ENCODE data around the gene PGRMC1. TPM values are rescaled to one million over a fixed set of nuclear protein-coding genes. Genes with fewer than 3 reads are reported as not detected.
"Not testable (repeated sequence)": the region's sequence is repeated elsewhere in the genome, so short reads cannot be mapped to it uniquely, and the experiment has no call there.

PGRMC1 gene
- total and polyA plus RNA-seq, 7 donors, result 6.3 to 15.4 (median 10.4) TPM

GRCh38 chrX:119206203-119206602 is 29.9 kb upstream of the PGRMC1 start:
- Histone ChIP-seq H3K4me1 (no peaks in the 10 kb centered on the region), H3K27me3 (ENCODE audit: insufficient read depth in 3 of 3, low read length in 2 of 3) (peaks cover 0 to 8% (median 0%) of the 10 kb centered on the region in 3 donors), H3K9me3 (no peaks in the 10 kb centered on the region), H3K4me3 (no peak overlapping the region), H3K27ac (no peak overlapping the region), H3K36me3 (ENCODE audit: insufficient read depth in 1 of 2, low read depth in 1 of 2) (no peaks in the 10 kb centered on the region)
- ATAC-seq, result no peak
- whole genome bisulfite sequencing, 3 donors, result 64 to 81% (median 71%) methylated on average over 5 of the region's 5 CpGs
- TF ChIP-seq, protein P1, sequence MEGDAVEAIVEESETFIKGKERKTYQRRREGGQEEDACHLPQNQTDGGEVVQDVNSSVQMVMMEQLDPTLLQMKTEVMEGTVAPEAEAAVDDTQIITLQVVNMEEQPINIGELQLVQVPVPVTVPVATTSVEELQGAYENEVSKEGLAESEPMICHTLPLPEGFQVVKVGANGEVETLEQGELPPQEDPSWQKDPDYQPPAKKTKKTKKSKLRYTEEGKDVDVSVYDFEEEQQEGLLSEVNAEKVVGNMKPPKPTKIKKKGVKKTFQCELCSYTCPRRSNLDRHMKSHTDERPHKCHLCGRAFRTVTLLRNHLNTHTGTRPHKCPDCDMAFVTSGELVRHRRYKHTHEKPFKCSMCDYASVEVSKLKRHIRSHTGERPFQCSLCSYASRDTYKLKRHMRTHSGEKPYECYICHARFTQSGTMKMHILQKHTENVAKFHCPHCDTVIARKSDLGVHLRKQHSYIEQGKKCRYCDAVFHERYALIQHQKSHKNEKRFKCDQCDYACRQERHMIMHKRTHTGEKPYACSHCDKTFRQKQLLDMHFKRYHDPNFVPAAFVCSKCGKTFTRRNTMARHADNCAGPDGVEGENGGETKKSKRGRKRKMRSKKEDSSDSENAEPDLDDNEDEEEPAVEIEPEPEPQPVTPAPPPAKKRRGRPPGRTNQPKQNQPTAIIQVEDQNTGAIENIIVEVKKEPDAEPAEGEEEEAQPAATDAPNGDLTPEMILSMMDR (IDR thresholded peaks at IDR 0.05), result no peak
- DNase-seq, result no peak
- intact Hi-C loops (cut with DNase I), result no loop called here

GRCh38 chrX:119207483-119207882 is 28.6 kb upstream of the PGRMC1 start:
- H3K27me3 ChIP-seq (ENCODE audit: insufficient read depth in 3 of 3, low read length in 2 of 3); H3K4me1 ChIP-seq; ATAC-seq; intact Hi-C loops (cut with DNase I); H3K27ac ChIP-seq; H3K4me3 ChIP-seq; H3K9me3 ChIP-seq; DNase-seq; H3K36me3 ChIP-seq (ENCODE audit: insufficient read depth in 1 of 2, low read depth in 1 of 2): not testable (repeated sequence)
- 71 to 79% (median 79%) methylated on average over 9 to 10 of the region's 10 CpGs for WGBS, 3 donors

DNA sequence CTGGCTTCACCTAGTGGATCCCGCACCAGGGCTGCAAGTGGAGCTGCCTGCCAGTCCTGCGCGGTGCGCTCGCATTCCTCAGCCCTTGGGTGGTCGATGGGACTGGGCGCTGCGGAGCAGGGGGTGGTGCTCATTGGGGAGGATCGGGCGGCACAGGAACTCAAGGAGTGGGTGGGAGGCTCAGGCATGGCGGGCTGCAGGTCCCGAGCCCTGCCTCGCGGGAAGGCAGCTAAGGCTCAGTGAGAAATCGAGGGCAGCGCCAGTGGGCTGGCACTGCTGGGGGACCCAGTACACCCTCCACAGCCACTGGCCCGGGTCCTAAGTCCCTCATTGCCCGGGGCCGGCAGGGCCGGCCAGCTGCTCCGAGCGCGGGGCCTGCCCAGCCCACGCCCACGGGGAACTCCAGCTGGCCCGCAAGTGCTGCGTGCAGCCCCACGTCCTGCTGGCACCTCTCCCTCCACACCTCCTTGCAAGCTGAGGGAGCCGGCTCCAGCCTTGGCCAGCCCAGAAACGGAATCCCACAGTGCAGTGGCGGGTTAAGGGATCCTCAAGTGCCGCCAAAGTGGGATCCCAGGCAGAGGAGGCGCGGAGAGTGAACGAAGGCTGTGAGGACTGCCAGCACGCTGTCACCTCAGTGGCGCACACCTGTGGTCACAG is 27.6 kb upstream of the PGRMC1 start:
- TF ChIP-seq, protein P1 (IDR thresholded peaks at IDR 0.05), result no peak
- Histone ChIP-seq H3K4me3 (no peak overlapping the region), H3K36me3 (ENCODE audit: insufficient read depth in 1 of 2, low read depth in 1 of 2) (no peaks in the 10 kb centered on the region), H3K4me1 (no peaks in the 10 kb centered on the region), H3K27me3 (ENCODE audit: insufficient read depth in 3 of 3, low read length in 2 of 3) (peaks cover 0 to 10% (median 0%) of the 10 kb centered on the region in 3 donors), H3K27ac (no peak overlapping the region), H3K9me3 (no peaks in the 10 kb centered on the region)
- DNase-seq (no peak), ATAC-seq (no peak)
- 89 to 92% (median 92%) methylated on average over 15 to 37 of the region's 37 CpGs for WGBS, 3 donors
- intact Hi-C loops (cut with DNase I), result no loop called here

DNA sequence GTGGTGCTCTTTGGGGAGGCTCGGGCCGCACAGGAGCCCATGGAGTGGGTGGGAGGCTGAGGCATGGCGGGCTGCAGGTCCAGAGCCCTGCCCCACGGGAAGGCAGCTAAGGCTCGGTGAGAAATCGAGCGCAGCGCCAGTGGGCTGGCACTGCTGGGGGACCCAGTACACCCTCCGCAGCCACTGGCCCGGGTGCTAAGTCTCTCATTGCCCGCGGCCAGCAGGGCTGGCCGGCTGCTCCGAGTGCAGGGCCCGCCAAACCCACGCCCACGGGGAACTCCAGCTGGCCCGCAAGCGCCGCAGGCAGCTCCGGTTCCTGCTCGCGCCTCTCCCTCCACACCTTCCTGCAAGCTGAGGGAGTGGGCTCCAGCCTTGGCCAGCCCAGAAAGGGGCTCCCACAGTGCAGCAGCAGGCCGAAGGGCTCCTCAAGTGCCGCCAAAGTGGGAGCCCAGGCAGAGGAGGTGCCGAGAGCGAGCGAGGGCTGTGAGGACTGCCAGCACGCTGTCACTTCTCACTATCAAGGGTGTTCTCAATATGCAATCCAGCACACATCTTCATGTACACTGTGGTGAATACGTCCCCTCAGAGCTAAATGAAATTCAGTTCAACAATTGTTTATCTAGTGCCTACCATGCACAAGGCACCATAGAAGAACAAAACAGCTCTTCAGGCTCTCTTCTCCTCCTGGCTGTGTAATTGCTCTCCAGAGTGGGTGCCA is 25.0 kb upstream of the PGRMC1 start:
- H3K27ac ChIP-seq; H3K27me3 ChIP-seq (ENCODE audit: insufficient read depth in 3 of 3, low read length in 2 of 3); H3K4me3 ChIP-seq; H3K4me1 ChIP-seq; H3K9me3 ChIP-seq; H3K36me3 ChIP-seq (ENCODE audit: insufficient read depth in 1 of 2, low read depth in 1 of 2); ATAC-seq; DNase-seq; intact Hi-C loops (cut with DNase I): not testable (repeated sequence)
- WGBS, 3 donors, result 92 to 93% (median 93%) methylated on average over 6 to 30 of the region's 30 CpGs

GRCh38 chrX:119211649-119212014 is 24.5 kb upstream of the PGRMC1 start:
- Histone ChIP-seq H3K9me3 (no peaks in the 10 kb centered on the region), H3K27me3 (ENCODE audit: insufficient read depth in 3 of 3, low read length in 2 of 3) (peaks cover 0 to 4% (median 0%) of the 10 kb centered on the region in 3 donors), H3K27ac (no peak overlapping the region), H3K36me3 (ENCODE audit: insufficient read depth in 1 of 2, low read depth in 1 of 2) (no peaks in the 10 kb centered on the region), H3K4me3 (no peak overlapping the region), H3K4me1 (no peaks in the 10 kb centered on the region)
- intact Hi-C loops (cut with DNase I), result no loop called here
- DNase-seq, result no peak
- ATAC-seq, result no peak
- 83 to 100% (median 95%) methylated on average over 1 of the region's 1 CpG for WGBS, 3 donors
- TF ChIP-seq, protein P1 (IDR thresholded peaks at IDR 0.05), result no peak
